ENCODE measurements around the gene HJURP. TPM values are rescaled to one million over a fixed set of nuclear protein-coding genes. Genes with fewer than 3 reads are reported as not detected.
A peak's percentile ranks its signal among the peaks of the same experiment; 100 is the strongest.

Gene HJURP
- total RNA-seq, 1 experiment from 2014 or later = 37.0 TPM

GRCh38 chr2:233867993-233868532, 13.7 kb upstream of the HJURP start, which contains the start of gene MSL3B:
Gene MSL3B, minus strand, starts transcription at chr2:233868386.
- BruUV-seq (replicated peaks) = no TSS peak
- Histone ChIP-seq H3K27ac (ENCODE audit: low read length) (peak within 1 kb of the TSS; percentile 4; the same call in 1 of the 2 replicates), H3K9me2 (replicated peaks; ENCODE audit: low read length) (no peaks in the 10 kb centered on the region), H3F3A (ENCODE audit: low read length, unreplicated experiment) (no peaks in the 10 kb centered on the region), H3K79me2 (ENCODE audit: low read length) (peaks cover 34% of the 10 kb centered on the region), H3K4me2 (ENCODE audit: low read length) (peak within 1 kb of the TSS; percentile 82), H4K20me1 (ENCODE audit: low read length) (no peaks in the 10 kb centered on the region), H3K9ac (ENCODE audit: low read length) (peak within 1 kb of the TSS; percentile 78), H3K9me3 (ENCODE audit: low read length) (no peaks in the 10 kb centered on the region), H2AFZ (ENCODE audit: low read length) (peak within 1 kb of the TSS; percentile 99), H3K4me1 (ENCODE audit: insufficient read depth, low read length) (0 out of 2 replicates have a peak, but pooled peaks cover 9% of the 10 kb centered on the region), H3K27me3 (ENCODE audit: low read length) (no peaks in the 10 kb centered on the region), H3K36me3 (ENCODE audit: low read depth, low read length) (0 out of 2 replicates have a peak, but pooled peaks cover 12% of the 10 kb centered on the region), H3K4me3 (ENCODE audit: low read length) (peak within 1 kb of the TSS; percentile 72)
- TF ChIP-seq EZH2 (IDR thresholded peaks at IDR 0.05; ENCODE audit: low read length, unreplicated experiment) (no peak), EZH2phosphoT487 (IDR thresholded peaks at IDR 0.05; ENCODE audit: borderline replicate concordance, low read length) (no peak), CTCF (conservative IDR thresholded peaks at IDR 0.05; ENCODE audit: low read depth, low read length) (no peak)
- ATAC-seq (peak; percentile 72), DNase-seq (peak; percentile 76)
- intact Hi-C loops (cut with micrococcal nuclease) = no loop called here
- POLR2A ChIA-PET (ENCODE audit: unreplicated experiment) = no interaction called here
- CTCF ChIA-PET = no interaction called here

- intact Hi-C loops (cut with micrococcal nuclease) = no loop called here
- Histone ChIP-seq H3K36me3 (ENCODE audit: low read depth, low read length) (0 out of 2 replicates have a peak, but pooled peaks cover 12% of the 10 kb centered on the region), H3K4me1 (ENCODE audit: insufficient read depth, low read length) (0 out of 2 replicates have a peak, but pooled peaks cover 9% of the 10 kb centered on the region), H3K9me2 (replicated peaks; ENCODE audit: low read length) (no peaks in the 10 kb centered on the region), H3F3A (ENCODE audit: low read length, unreplicated experiment) (no peaks in the 10 kb centered on the region), H3K4me2 (ENCODE audit: low read length) (no peak overlapping the region), H4K20me1 (ENCODE audit: low read length) (no peaks in the 10 kb centered on the region), H3K4me3 (ENCODE audit: low read length) (no peak overlapping the region), H2AFZ (ENCODE audit: low read length) (no peak overlapping the region), H3K9me3 (ENCODE audit: low read length) (no peaks in the 10 kb centered on the region), H3K79me2 (ENCODE audit: low read length) (peaks cover 34% of the 10 kb centered on the region), H3K27ac (ENCODE audit: low read length) (no peak overlapping the region), H3K27me3 (ENCODE audit: low read length) (no peaks in the 10 kb centered on the region), H3K9ac (ENCODE audit: low read length) (no peak overlapping the region)
- TF ChIP-seq EZH2phosphoT487 (IDR thresholded peaks at IDR 0.05; ENCODE audit: borderline replicate concordance, low read length) (no peak), CTCF (conservative IDR thresholded peaks at IDR 0.05; ENCODE audit: low read depth, low read length) (no peak), EZH2 (IDR thresholded peaks at IDR 0.05; ENCODE audit: low read length, unreplicated experiment) (no peak)
- ChIA-PET CTCF (no interaction called here), POLR2A (ENCODE audit: unreplicated experiment) (no interaction called here)
- no peak for ATAC-seq
- DNase-seq = no peak
- no TSS peak for BruUV-seq (replicated peaks)
Measured at GRCh38 chr2:233866479-233866878, 12.1 kb upstream of the HJURP start.

GRCh38 chr2:233865838-233866237, 11.5 kb upstream of the HJURP start:
- ChIA-PET CTCF (no interaction called here), POLR2A (ENCODE audit: unreplicated experiment) (no interaction called here)
- Histone ChIP-seq H3K27ac (ENCODE audit: low read length) (no peak overlapping the region), H2AFZ (ENCODE audit: low read length) (no peak overlapping the region), H3K36me3 (ENCODE audit: low read depth, low read length) (0 out of 2 replicates have a peak, but pooled peaks cover 12% of the 10 kb centered on the region), H3K9me3 (ENCODE audit: low read length) (no peaks in the 10 kb centered on the region), H3K79me2 (ENCODE audit: low read length) (peaks cover 34% of the 10 kb centered on the region), H3K4me2 (ENCODE audit: low read length) (peak overlapping the region; percentile 39), H3F3A (ENCODE audit: low read length, unreplicated experiment) (no peaks in the 10 kb centered on the region), H3K27me3 (ENCODE audit: low read length) (no peaks in the 10 kb centered on the region), H3K9me2 (replicated peaks; ENCODE audit: low read length) (no peaks in the 10 kb centered on the region), H3K9ac (ENCODE audit: low read length) (no peak overlapping the region), H4K20me1 (ENCODE audit: low read length) (no peaks in the 10 kb centered on the region), H3K4me3 (ENCODE audit: low read length) (peak overlapping the region; percentile 15; the same call in 1 of the 2 replicates), H3K4me1 (ENCODE audit: insufficient read depth, low read length) (0 out of 2 replicates have a peak, but pooled peaks cover 9% of the 10 kb centered on the region)
- no TSS peak for BruUV-seq (replicated peaks)
- no peak for TF ChIP-seq EZH2phosphoT487 (IDR thresholded peaks at IDR 0.05; ENCODE audit: borderline replicate concordance, low read length)
- peak; percentile 60 for TF ChIP-seq CTCF (conservative IDR thresholded peaks at IDR 0.05; ENCODE audit: low read depth, low read length)
- no peak for TF ChIP-seq EZH2 (IDR thresholded peaks at IDR 0.05; ENCODE audit: low read length, unreplicated experiment)
- intact Hi-C loops (cut with micrococcal nuclease) = no loop called here
- ATAC-seq (no peak), DNase-seq (peak; percentile 10)
